NCI-H524 treated with DMSO at 0.1 percent for 48 hours (cell line): ENCODE results near the gene RORC.
"Not testable (repeated sequence)": the region's sequence is repeated elsewhere in the genome, so short reads cannot be mapped to it uniquely, and the experiment has no call there.

ENCODE experiments used
- DNase-seq: peaks from one replicate; lab custom pipeline; 2025; lab: John Stamatoyannopoulos, UW

The RORC gene

DNA sequence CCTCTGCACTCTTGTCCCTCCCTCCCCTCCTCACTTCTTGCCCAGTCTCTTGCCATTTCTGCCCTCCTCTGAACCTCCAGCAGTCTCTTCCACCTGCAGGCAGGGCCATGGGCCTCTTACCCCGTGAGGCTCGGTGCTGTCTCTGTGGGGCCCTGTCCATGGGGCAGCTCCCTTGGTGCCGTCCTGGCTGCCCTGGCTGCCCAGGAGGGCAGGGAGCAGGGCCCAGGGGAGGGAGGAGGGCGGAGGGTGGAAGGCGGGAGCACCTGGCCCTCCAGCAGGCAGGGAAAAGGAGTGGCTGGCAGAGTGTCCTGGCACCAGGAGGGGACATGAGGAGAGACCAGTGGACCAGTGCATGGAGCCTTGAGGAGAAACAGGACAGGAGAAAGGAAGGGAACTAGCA is at the start of gene RORC:
RORC (minus strand) TSS at position 198 of the 400 bp plus-strand sequence; CDS start at position 160, 38 bp downstream.
- DNase-seq, result no peak

DNA sequence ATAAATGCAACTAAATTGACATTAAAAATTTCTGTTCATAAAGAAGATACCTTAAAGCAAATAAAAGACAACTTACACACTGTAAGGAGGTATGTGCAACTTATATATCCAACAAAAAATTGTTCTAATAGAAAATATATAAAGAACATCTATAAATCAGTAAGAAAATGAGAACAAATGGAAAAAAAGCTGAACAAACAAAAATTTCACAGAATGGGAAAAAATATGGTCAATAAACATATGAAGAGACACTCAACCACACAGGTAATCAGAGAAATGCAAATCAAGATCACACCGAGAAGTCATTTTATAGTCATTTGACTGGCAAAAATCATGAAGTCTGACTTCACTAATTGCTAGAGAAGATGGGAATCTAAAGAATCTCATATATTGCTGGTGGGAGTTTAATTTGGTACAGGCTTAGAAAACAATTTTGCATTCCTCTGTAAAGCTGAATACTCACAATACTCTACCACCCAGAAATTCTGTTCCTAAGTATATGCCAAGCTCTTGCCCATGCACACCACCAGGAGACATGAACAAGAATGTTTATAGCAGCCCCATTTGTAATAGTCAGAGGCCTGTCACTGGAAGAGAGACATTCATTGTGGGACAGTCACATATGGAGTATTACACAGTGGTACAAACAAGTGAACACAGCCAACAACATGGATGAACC is 44.0 kb upstream of the RORC start:
- DNase-seq, result no peak

DNA sequence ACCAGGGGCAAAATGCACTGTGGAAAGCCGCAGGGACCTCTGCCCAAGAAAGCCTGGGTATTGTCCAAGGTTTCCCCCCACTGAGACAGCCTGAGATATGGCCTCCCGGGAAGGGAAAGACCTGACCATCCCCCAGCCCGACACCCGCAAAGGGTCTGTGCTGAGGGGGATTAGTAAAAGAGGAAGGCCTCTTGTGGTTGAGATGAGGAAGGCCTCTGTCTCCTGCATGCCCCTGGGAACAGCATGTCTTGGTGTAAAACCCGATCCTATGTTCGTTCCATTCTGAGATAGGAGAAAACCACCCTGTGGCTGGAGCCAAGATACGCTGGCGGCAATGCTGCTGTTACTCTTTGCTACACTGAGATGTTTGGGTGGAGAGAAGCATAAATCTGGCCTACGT is 41.2 kb upstream of the RORC start:
- not testable (repeated sequence) for DNase-seq

DNA sequence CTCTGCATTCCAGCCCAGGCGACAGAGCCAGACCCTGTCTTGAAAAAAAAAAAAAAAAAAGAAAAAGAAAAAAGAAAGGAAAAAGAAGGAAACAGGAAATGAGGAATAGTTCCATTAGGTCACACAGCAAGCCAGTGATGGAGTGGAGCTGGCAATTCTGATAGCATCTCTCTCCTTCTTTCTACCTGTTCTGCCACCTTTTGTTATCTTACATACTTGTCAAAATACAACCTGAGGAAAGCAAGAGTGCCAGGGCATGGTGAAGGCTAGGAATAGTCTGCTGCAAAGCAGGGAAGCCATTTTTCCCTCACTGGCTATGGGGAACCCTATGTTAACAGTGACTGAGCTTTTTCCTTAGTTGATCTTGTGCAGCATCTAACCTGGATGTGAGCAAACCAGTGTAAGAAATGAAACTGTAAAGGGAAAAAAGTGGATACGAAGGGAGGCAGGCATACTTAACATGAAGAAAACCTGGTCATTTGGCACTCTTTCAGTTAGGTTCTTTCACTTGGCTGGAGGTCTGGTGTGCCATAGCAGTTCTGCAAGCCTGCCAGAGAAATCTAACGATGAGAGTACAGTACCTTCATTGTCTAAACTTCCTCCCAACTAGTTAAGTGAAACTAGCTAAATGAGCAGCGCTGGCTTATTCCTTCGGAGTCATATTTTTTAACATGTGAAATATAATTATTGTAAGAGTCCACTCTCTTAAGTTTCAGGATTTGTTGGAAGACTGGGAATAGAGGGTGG is 39.9 kb upstream of the RORC start:
- DNase-seq, result no peak

DNA sequence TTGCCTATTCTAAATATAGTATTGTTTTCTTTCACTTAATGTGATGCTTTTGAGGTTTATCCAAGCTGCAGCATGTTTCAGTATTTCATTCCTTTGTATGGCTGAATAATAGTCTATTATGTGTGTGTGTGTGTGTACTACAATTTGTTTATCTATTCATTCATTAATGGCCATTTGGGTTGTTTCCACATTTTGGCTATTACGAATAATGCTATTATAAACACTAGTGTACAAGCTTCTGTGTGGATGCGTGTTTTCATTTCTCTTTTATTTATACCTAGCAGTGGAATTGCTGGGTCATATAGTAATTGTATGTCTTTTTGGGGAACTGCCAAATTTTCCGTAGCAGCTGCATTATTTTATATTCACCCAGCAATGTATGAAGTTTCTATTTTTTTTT is 36.9 kb upstream of the RORC start:
- no peak for DNase-seq

DNA sequence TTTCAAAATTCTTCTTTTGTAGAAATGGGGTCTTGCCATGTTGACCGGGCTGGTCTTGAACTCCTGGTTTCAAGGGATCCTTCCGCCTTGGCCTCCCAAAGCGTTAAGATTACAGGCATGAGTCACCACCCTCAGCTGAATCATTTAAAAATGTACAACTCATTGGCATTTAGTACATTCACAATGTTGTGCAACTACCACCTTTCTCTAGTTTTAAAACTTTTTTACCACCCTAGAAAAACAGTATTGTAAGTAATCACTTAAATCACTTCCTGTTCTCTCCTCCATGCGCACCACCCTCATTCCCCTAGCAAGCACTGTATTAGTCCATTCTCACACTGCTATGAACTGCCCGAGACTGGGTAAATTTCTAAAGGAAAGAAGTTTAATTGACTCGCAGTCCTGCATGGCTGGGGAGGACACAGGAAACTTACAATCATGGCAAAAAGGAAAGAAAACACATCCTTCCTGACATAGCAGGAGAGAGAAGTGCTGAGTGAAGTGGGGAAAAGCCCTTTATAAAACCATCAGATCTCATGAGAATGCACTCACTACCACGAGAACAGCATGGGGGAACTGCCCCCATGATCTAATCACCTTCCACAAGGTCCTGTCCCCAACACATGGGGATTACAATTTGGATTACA is 36.3 kb upstream of the RORC start:
- no peak for DNase-seq

DNA sequence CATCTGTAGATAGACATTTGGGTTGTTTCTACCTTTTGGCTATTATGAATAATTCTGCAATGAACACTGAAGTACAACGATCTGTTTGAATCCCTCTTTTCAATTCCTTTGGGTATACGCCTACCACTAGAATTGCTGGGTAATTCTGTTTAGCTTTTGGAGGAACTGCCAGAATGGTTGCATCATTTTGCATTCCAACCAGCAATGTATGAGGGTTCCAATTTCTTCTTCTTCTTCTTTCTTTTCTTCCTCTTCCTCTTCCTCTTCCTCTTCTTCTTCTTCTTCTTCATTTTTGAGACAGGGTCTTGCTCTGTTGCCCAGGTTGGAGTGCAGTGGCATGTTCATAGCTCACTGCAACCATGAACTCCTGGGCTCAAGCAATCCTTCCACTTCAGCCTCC is 35.7 kb upstream of the RORC start:
- DNase-seq, result no peak

DNA sequence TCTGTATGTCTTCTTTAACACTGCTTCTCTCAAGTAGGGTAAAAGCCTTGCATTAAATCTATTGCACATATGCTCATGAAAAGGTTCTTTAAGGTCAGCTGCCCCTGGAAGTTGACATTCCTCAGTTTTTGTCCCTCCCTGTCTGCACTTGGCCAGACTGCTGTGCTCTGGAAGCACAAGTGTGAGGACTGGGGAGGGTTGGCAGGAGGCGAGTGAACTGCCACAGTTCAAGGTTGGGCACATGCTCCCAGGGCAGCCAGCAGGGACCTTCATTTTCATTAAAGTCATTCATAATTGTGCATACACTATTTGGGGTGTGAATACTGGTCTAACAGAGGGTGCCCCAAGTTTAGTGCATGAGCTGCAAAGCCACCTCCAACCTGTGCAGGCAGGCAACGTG is 32.8 kb upstream of the RORC start:
- no peak for DNase-seq

DNA sequence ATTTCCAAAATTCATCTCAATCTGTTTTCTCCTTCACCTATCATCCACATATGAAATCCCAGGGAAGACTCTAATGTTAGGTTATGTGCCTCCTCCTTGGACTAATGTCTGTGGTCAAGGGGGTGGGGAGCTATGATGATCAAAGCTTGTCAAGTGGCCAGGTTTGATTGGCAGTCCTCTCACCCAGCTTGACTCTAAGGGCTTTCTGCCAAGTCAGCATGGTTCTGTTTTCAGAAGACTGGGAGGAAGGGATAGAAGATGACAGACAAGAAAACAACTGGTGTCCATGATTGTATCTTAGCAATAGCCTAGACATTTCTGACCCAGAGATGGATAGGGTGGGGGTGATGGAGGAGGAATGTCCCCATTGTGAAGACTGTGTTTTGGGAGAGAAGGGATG is 31.0 kb upstream of the RORC start:
- DNase-seq, result no peak

DNA sequence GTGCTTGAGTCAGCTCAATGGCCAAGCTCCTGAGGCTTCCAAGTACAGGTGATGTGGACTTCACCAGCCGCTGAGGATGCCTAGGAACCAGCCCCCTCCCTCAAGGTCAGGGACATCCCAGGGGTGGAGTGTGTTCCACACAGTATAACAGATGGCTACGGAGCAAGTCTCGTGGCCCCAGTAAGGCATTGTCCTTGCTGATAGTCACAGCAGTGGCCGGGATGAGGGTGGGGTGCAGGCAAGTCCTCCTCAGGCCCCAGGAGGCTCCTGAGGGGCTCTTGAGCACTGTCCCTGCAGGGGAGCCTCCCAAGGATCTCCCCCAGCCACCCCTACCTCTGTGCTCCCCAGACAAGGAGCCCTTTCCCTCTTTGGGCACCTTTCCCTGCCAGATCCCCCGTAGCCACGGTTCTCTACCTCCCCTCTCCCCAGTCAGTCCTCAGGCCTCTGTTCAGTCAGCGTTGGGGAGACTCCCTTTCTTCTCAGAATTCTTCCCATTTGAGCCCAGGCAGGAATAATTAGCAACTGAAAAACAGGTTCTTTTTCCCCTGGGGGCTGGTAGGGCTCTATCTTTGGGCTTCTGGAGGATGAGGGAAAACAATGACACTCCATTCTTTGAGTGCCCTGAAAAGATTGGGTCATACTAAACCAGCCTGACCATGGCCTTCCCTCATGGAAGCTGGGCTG is 29.0 kb upstream of the RORC start:
- no peak for DNase-seq

DNA sequence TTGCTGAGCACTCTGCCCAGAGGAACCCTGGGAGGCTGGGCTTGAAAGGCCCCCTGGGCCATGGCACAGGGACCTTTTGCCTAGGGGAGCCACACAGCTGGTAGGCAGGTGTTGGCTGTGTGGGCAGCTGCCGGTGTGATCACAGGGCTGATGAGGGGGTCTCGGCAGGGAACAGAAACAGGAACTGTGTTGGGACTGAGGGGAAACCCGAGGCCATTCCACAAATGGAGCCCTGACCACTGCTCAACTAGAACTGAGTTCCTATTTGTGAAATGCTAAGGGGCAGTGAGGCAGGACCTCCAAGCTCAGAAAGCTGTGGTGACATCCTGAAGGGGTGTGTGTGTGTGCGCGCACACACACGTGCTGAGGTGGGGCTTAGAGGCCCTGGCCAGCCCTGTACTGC is 28.3 kb upstream of the RORC start:
- no peak for DNase-seq

DNA sequence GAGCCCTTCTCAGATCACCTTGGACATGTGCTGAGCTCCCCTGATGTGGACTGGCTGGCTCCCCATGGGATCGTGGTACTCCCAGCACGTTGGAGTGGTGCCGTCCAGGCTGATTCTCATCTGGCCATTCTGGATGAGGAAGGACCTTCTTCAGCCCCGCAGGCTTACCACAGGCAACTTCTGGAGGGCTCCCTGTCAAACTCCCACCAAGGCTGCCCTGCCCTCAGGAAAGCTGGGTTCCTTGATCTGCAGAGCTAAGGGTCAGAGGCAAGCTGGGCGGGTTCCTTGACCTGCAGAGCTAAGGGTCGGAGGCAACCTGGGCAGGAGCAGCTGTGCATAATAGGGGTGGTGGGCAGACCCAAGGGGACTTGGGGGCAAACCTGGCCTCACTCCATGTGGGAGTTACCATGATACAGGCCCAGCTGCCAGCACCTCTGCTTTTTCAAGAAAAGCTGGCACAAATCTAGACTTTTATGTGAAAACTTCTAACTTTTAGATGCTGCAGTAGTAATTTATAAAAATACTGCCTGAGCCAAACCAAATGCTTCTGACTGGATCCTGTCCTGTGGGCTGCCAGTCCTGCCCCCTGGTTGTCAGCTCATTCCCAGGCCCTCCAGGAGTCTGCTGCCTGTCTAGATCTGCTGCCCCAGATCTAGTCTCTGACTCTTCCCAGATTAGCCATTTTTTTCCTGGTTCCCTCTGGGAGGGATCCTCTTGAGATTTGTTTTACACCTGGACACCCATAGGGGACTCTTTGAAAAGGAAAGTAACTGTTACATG is 27.5 kb upstream of the RORC start:
- DNase-seq, result no peak

DNA sequence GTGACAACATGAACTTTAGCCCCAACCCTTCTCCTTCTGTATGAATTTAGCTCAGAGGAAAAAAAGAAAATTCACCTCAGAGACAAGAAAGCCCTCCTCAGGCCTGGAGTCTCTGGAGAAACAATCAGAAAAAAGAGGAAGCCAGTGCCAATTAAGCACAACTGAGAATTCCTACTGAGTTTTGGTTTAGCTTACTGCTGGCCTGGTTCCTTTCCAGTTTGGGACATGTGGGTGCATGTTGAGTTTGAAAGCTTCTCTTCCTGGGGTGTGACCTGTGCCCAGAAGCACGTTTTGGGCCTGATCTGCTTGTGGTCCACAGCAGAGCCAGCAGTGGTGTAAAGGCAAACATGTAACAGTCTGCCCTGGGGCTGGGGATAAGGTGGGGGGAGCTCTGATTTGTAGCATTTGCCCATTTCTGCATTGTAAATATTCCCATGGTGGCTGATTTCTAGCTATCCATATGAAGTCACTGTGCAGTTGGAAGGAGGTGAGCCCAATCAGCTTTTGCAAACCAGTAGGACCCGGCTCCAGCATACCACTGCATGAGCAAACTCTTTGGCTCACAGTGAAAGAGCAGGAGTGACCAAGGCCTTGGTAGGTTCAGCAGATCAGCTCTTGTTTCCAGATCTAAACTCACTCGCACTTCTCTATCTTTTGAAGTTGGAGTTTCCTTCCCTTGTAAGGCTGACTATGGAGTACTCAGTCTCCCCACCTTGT is 26.6 kb upstream of the RORC start:
- no peak for DNase-seq

DNA sequence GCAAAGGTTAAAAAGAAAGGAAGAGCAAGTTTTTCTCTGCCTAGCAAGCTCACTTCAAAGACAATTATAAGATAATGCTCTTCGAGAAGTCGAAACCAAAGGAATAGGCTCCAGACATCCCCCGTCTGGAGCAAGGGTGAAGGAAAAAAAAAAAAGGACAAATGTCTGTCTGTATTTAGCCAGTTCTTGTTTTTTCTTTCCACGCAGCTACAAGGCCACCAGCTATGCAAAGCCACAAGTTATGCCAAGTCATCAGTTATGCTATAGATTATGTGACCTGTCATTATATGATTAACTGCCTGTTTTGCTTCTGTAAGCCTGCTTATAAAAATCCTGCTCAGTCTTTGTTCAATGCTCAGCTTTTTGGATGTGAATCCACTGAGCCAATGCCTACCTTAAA is 24.3 kb upstream of the RORC start:
- no peak for DNase-seq

DNA sequence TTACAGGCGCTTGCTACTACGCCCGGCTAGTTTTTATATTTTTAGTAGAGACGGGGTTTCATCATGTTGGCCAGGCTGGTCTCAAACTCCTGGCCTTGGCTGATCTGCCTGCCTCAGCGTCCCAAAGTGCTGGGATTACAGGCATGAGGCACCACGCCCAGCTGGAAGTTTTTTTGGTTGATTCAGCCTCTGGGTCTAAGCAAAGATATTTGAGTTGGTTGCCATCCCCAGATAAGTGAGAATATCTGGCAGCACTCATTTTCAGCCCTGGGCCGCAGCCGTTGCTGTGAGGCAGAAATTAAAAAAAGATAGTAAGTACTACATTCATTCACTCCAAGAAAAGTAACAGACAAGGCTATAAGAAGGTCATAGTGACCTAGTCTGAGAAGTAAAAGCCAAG is 23.9 kb upstream of the RORC start:
- not testable (repeated sequence) for DNase-seq

DNA sequence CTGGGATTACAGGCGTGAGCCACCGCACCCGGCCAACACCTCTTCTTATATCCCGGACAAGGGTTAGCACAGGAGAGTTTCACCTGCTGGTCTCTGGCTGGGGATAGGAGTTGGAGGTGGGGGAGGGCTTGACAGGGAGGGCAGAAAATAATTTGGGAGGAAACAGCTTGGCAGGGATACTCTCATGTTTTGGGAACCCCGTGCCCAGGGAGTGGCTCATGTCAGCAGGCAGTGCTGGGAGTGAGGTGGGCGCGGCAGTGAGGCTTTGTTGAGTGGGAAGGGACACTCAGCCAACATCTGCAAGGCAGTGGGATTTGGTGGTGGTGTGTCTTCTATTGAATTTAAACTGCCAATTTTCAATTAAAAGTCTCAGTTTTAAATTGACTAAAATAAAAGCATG is 23.1 kb upstream of the RORC start:
- DNase-seq, result no peak

DNA sequence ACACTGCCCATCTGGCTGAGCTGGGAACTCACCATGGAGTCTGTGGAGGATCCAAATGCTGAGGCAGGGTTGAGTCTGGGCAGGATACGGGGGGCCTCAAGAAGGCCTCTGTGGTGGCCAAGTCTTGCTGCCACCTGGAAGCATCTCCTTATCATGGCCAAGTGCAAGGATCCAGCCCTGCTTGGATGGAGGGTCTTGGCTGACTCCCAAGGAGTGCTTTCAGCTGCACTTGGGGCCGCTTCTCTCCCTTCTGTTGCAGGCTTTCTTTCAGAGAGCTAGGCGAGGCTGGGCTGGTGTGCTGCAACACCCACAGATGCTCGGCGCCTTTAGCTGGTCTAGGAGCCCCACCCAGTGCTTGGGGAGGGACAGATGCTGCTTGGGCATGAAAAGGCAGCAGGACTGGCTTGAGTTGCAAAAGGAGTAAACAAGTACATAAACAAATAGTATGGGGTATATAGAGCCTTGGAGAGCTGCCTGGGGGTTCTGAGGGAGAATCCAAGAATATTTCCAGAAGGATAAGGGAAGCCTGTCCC is 21.9 kb upstream of the RORC start, which contains the start of gene THEM5:
THEM5 (minus strand) TSS at position 302 of the 533 bp plus-strand sequence; CDS start at position 155, 147 bp downstream.
- no peak for DNase-seq

DNA sequence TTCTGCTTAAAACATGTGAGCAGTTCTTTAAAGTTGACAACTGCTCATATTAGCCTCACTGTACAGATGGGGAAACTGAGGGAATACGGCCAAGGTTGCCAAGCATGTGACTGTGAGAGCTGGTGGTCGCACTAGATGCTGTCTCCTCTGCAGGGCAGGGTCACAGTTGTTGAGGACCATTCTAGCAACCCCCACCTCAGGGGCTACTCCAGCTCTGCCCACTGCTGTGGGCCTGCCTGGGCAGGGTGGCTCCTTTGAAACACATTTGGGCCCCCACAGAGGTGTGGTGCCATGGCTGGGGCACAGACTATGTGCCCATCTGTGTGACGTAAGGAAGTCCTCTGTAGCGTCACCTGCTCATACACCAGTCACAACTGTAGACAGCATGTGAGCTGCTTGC is 21.1 kb upstream of the RORC start:
- no peak for DNase-seq

DNA sequence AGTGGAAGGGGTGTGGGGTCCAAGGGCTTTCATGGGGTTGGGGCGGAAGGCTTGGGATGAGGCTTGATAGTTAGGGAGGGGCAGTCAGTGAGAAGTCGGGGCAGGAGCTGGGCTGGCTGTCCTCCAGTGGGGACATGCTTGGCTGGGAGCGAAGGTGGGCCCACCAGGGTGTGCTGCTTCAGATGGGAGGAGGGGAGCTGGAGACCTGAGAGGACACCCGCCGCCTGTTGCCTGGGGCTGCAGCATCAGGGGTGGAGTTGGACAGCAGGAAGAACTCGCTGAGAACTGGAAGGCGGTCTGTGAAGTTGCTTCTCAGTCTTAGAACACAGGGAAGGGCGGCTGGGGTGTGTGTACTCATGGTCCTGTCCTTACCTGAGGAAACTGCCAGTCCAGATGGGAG is 20.3 kb upstream of the RORC start:
- DNase-seq, result no peak

DNA sequence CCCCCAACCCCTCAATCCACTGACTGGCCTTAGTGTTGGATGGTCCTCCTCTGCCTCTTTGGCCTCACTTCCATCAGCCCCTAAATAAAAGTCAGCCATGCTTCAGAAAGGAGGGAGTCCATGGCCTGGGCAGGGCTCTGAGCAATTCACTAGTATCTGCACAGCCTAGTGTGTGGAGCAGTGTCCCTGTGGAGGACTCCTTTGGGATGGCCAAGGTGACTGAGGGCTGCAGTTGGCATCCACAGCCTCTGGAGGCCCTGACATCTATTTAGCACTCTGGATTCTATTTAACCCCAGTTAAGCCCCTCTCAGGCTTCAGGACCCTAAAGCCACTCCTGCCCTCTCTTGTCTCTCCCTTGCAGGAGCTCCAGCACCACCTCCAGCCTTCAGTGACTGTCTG is 18.3 kb upstream of the RORC start:
- no peak for DNase-seq

DNA sequence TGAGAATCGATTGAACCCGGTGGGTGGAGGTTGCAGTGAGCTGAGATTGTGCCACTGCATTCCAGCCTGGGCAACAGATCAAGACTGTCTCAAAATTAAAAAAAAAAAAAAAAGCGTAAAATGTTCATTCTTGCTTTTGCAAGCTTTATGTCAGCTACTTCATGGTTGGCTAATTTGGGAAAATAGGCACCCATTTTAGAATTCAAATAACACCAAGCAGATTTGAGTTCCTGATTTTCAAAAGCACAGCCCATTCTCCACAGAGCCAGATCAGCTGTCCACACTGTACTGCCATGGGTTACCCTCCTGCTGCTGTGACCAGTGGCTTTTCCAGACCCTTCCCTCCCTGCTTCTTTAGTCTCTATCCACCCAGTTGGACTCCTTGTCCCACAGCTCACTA is 17.5 kb upstream of the RORC start:
- no peak for DNase-seq
